Hematopoietic multipotent progenitor cell treated with erythropoietin and hydrocortisone succinate and interleukin-3 and kit ligand, for 8 days (in vitro differentiated cells): ENCODE measurements around the gene ADPRH.

Experiments
- DNase-seq: peaks from one replicate; pipeline ENCODE4 v3.0.0-alpha.2; 2015

Gene ADPRH

DNA sequence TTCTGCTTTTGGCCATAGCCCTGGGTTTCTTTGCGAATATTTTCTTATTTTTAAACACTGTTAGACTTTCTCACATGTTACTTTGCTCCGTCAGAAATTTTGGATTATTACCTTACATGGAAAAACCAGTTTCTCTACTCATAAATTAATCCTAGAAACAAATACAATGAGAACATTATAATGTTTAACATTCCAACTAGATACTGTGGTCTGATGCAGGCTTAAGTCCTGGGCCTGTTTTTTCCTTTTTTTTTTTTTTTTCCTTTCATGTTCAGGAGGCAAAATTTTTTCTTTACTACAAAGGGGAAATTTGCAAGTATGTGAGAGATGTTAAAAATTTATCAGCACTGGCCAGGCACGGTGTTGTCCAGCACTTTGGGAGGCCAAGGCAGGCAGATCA is 52.2 kb downstream of the ADPRH start:
- DNase-seq = no peak

DNA sequence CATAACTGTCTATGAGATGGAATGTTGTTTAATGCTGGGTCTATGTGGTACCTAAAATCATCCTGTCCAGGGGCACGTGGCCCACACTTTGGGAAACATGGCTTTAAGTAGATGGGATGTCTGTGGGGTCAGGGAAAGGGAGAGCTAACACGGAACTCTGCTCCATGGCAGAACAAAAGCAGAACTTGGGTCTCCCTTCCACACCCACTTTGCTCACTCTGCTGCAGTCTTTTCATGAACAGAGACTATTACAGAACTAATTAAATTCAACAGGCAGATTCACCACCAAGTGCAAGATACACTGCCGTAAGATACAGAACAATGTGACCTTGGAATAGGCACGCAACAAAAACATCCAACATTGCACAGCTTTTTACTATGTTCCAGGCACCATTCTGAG is 52.9 kb downstream of the ADPRH start:
- DNase-seq = no peak

DNA sequence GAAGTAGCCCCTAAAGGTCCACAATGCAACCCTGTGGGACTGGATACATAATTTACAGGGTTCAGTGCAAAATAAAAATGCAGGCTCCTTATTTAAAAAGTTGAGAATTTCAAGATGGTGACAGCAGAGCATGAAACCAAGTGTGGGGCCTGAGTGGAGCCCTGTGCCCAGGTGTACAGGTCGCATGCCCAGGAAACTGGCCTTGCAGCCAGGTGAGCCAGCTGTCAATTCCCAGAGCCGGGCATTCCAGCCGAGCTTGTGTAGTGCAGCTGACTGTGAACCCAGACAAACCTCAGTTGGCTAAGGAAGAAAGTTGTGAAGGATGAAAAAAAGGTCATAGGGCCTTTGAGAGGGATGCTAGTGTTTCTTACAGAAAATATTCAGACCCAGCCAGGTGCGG is 53.5 kb downstream of the ADPRH start:
- no peak for DNase-seq

DNA sequence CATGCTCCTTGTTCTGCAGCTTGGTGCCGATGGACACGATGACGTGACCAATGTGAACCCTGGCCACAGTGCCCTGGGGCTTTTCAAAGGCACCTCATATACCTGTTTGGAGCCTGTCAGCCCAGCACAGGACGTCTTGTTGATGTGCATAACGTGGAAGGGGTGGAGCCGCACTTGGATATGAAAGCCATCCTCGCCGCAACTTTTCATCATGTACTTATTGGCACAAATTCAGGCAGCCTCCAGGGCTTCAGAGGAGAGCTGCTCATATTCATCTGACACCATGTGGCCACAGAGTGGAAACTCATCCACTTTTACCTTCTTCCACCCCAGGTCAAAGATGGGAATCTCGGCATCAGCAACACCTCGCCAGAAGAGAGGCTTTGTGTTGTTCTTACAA is 56.4 kb downstream of the ADPRH start:
- DNase-seq = no peak

DNA sequence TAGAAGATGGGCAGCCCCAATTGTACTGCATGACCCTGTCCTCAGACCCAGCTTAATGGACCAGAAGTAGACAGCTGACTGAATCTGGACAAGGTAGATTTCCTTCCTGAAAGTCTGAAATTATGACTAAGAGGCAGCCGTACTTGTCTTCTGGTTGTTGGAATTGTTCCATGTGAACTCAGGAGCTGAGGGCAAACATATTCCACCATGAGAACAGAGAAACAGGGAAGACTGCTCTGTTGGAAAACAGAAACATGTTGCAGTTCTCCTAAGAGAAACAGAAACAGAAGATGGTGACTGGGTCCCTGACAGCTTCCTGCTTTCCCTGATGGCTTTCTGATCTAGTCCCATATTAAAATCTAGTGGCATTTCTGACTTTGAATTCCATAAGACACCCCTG is 57.0 kb downstream of the ADPRH start:
- DNase-seq = no peak

DNA sequence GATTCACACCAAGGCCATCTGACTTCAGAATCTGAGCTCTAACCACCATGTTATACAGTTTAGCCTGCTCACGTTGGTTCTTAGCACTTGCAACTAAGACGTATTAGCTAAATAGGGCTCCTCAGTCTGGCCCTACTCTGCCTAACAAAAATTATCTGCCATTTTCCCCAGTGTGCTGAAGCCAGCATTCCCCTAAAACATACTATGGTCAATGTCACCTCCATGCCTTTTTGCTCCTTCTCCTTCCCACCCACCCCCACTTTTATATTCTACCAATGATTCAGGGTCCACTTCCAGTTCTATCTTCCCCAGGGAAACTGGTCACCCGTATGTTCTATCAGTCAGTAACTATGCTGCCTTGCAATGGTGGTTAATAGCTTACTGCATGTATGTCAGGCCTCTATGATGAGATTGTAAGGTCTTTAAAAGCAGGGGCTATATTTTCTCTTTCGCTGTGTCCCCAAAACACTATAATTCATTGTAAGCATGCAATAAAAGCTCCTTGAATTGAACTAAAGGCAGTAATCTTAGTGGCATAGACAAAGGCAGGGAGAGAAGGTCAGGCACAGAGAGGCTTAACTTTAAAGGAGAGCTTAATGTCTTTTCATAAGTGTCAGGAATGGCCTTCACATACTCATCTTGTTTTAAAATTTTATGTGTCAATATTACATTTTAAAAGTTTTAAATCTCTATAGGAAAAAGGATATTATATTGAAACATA is 57.8 kb downstream of the ADPRH start:
- no peak for DNase-seq

DNA sequence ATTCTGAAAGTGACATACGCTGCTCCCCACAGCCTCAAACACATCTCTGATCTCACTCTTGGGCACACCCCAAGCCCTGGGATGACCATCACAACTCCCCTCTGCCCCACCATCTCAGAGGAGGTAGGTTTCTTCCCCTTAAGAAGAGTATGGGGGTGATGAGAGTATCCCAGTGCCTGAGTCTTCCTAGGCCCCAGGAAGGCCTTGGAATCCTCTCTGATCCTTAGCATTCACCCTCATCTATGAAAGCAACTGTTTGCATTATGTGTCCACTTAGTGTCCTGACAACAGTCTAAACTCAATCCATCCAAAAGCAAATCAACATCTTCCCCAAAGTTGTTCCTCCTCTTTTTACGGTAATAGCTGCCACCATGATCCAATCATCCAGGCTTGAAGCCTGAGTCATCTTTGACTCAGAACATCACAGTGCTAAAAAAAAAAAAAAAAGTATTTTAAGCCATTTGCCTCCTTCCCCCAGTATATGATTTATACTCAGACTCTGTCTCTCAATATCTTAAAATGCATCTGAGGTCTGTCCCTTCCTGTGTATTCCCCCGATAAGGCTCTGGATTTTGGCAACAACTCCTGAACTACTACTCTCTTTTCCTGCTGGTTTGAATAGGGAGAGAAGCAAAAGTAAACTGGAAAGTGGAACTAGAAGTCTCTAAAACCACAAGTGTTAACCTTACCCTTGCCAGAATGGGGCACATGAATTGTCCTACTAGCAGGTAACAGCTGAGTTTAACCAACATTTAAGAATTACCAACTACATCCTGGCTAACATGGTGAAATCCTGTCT is 58.6 kb downstream of the ADPRH start:
- DNase-seq = peak; percentile 34
